Central memory CD4-positive, alpha-beta T cell (primary cell): ENCODE measurements around the gene CBFA2T2.
"Not testable (repeated sequence)": the region's sequence is repeated elsewhere in the genome, so short reads cannot be mapped to it uniquely, and the experiment has no call there.

Experiments
- DNase-seq: peaks from one replicate; pipeline ENCODE4 v3.0.0; 2022

CBFA2T2 gene

DNA sequence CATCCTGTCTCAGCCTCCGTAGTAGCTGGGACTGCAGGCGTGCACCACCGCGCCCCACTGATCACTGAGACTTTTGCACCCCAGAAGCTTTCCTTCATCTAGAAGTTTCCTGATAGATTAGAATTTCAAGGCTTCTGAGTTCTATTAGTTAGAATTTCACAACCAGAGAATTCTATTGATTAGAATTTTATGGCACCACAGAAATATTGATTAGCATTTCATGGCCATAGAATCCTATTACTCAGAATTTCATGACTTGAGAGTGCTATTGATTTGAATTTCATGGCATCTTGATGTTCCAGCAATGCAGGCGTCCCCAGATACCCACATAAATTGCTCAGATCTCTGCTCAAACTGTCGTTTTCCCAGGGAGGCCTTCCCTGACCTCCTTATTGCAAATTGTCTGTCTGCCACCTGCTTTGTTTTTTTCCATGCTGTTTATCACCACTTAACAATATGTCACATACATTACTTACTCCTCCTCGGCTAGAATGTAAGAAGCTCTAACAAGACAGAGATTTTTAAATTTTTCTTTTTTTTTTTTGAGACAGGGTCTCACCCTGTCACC is 16.9 kb upstream of the CBFA2T2 start:
- DNase-seq: no peak

DNA sequence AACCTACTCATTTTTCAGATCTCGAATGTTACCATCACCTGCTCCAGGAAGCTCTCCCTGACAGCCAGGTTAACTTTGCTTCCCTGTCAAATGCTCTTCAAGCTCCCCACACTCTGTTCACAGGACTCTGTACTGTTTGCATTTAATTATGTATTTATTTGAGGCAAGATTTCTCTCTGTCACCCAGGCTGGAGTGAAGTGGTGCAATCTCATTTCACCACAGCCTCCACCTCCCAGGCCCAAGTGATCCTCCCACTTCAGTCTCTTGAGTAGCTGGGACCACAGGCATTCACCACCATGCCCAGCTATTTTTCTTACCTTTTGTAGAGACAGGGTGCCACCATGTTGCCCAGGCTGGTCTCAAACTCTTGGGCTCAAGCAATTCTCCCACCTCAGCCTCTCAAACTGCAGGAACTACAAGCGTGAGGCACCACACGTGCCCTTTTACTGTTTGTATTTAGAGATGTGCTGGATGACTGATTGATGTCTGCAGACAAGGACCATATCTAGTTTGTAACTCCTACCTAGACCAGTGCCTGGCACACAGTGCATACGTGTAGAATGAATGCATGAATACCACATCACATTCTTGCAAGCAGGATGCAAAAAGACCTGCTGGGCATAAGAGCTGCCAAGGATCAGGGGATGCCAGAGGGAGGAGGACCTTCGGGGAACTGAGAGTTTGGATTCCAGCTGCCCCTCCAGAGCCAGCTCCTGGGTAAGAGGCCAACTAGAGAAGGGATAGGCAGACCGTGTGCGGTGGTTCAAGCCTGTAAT is 15.6 kb upstream of the CBFA2T2 start:
- DNase-seq: no peak

- no peak for DNase-seq
Measured at GRCh38 chr20:33474963-33475362, 14.9 kb upstream of the CBFA2T2 start.

DNA sequence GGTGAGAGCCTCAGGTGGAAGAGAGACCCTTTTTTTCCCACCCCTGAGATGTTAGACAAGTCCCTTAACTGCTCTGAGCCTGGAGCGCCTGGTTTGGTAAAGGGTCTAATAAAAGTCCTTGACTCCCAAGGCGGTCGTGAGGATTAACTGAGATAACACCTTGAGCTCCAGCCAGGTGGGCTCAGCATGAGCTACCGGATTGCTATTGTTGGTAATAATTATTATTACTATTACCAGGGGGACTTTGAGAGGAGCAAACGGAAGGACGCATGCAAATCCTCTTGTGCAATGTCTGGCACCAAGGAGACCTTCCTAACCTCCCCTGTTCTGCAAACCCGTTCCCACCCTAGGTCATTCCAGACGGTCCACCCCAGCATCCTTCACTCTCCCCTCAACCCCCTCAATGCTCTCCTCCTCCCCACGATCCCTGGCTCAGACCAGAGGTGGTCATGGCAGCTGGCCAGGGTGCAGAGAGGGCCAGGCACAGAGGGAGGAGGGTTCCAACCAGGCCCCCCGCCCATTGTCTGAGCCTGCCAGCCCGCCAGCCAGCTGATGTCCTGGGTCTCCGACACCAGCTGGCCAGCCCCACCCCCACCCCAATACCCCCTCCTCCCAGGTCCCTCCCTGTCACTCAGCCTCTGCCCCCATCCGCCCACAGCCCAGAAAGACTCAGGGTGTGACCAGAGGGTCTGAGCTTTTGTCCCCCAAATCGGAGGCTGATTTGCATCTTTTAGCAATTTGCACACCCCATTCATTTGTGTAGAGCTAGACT is 14.3 kb upstream of the CBFA2T2 start:
- DNase-seq: no peak

DNA sequence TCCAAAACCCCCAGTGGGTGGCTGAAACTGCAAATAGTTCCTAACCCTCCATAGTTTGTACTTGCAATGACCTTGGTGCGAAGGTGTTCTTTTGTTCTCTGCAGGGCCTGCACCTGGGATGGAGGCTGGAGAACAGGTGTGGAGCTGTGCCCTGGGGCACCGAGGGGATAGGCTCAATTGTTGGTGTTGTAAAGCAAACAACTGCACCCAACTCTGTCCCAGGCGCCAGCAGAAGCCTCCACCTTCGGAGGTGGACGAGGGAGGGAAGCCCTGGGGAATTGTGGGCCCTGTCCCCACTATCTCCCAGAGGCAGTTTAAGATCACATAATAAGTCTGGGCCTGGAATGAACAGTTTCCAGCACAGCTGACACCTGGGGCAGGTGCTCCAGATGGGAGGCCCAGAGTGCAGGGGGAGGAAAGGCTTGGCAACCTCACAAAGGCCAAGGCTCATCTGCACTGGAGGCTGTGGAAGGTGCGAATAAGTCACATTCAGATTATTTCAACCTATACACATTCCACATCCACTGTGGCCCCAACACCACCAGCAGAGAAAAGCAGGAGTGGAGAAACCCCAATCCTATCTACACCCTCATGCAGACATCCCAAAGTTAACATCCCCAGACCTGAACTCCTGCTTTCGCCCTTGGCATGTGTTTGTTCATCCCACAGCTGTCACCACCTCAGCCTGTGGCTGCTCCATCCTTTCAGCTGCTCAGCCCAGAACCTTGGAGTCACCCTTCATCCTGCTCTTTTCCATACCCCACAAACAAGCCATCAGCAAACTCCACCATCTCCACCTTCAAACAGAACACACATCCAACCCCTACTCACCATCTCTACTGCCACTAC is 12.3 kb upstream of the CBFA2T2 start:
- DNase-seq: no peak

DNA sequence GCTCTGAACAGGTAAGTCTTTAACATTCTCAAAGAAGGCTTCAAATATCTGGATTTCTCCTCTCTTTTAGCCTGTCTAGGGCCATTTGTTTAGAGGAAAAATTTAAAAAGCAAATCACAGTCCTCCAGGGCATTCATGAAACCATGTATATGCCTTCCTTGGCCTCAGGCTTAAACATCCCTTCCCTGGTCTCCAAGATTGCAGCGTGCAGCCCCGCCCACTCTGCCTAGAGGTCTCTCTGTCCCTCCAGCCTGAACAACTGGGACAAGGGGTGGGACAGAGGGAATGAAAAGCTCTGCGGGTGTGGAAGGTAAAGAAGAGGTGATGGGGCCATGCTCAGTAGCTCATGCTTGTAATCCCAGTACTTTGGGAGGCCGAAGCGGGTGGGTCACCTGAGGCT is 9.8 kb upstream of the CBFA2T2 start:
- DNase-seq: no peak

- no peak for DNase-seq
Measured at GRCh38 chr20:33481431-33481941, 8.4 kb upstream of the CBFA2T2 start.

GRCh38 chr20:33482581-33482980 is 7.3 kb upstream of the CBFA2T2 start:
- no peak for DNase-seq

- DNase-seq: not testable (repeated sequence)
Measured at GRCh38 chr20:33483186-33483585, 6.7 kb upstream of the CBFA2T2 start.

DNA sequence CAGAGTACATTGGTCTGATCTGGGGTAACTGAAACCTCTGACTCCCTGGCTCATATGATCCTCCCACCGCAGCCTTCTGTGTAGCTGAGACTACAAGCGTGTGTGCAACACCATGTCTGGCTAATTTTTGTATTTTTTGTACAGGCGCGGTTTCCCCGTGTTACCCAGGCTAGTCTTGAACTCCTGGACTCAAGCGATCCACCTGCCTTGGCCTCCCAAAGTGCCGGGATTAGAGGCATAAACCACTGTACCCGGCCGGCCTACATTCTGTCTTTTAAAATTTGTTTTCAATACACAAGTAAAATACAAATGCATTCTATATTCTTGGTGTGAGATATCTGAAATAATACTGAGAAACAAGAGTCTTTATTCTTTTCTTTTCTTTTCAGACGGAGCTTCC is 1.7 kb upstream of the CBFA2T2 start:
- DNase-seq: no peak

DNA sequence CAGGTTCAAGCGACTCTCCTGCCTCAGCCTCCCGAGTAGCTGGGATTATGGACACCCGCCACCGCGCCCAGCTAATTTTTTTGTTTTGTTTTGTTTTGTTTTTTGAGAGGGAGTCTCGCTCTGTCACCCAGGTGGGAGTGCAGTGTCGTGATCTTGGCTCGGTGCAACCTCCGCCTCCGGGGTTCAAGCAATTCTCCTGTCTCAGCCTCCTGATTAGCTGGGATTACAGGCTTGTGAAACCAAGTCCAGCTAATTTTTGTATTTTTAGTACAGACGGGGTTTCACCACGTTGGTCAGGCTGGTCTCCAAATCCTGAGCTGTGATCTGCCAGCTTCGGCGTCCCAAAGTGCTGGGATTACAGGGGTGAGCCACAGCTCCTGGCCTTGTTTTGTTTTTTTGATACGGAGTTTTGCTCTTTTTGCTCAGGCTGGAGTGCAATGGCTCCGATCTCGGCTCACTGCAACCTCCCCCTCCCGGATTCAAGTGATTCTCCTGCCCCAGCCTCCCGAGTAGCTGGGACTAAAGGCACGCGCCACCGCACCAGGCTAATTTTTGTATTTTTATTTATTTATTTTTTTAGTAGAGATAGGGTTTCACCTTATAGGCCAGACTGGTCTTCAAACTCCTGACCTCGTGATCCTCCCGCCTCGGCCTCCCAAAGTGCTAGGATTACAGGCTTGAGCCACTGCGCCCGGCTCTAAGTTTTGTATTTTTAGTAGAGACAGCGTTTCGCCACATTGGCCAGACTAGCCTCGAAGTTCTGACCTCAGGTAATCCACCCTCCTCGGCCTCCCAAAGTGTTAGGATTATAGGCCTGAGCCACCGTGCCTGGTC is 1.0 kb upstream of the CBFA2T2 start:
- DNase-seq: not testable (repeated sequence)

GRCh38 chr20:33489495-33490022 is 337 bp upstream of the CBFA2T2 start:
- DNase-seq: peak; percentile 98

DNA sequence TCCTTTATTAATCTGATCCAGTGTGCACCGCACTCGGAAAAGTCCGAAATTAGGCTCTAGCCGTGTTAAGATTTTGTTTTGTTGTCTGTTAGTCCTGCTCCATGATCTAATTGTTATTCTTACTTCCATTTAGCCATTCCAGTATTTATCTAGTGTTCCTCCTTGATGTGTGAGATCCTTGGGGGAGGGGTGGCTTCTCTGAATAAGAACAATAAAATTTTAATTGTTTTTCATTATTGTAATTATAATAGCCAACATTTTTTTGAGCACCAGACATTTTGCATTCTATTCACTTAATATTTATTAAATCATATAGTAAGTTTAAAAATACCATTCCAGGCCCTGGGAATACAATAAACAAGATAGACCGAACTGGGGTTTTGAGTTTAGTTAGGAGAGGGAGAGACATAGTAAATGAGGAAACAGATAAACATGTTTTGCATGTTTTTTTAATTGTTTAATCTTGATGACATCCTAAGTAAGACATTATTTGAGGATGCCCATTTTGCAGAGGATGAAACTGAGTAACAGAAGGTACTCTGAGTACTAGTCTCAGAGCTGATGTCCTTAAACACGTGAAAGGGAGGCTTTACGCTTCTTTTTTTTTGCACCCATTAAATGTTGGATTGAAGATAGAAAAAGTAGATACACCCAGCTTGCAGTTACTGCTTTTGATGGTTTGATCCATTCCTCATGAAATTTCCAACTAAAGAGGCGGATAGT is 1.2 kb downstream of the CBFA2T2 start:
- DNase-seq: no peak

GRCh38 chr20:33493076-33493766 is 3.3 kb downstream of the CBFA2T2 start:
- no peak for DNase-seq

GRCh38 chr20:33496776-33497175 is 6.9 kb downstream of the CBFA2T2 start:
- not testable (repeated sequence) for DNase-seq

GRCh38 chr20:33499355-33499754 is 9.5 kb downstream of the CBFA2T2 start:
- no peak for DNase-seq

DNA sequence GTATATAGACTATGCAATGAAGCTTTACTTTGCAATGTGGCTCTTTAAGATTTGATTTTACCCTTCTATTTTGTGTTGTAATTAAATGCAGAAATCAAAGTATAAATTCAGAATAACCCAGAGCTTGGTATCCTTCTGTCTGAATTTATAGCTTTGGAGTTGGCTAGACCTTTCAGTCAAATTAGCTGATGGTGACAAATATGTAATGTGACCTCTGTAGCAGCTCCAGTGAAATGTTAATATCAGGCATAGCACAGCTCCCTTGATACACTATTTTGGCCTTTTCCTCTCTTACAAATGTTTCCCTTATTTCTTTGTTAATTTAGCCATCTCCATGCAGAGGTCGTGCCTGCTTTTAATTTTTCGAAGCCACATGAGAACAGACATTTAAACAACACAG is 11.1 kb downstream of the CBFA2T2 start:
- no peak for DNase-seq

- no peak for DNase-seq
Measured at GRCh38 chr20:33503564-33503963, 13.7 kb downstream of the CBFA2T2 start.

GRCh38 chr20:33506576-33506975 is 16.7 kb downstream of the CBFA2T2 start:
- no peak for DNase-seq

DNA sequence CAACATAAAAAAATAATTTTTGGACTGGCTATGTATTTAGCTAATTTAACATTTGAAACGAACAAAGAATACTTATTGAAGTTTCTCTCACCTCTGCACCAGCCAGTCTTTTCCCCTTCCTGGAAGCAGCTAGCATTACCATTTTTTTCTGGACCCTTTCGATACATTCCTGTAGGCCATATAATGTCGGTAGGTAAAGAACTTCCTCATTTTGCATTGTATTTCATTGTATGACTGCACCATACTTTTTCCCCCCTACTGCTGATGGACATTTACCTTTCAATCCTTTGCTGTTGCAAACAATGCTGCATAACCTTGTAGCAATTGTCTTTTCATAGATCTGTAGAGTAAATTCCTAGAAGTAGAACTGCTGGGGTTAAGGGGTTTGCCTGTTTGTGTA is 17.6 kb downstream of the CBFA2T2 start:
- no peak for DNase-seq
